Measurements from ENCODE around the gene AMY2B. TPM values are rescaled to one million over a fixed set of nuclear protein-coding genes. Genes with fewer than 3 reads are reported as not detected.

AMY2B gene
- total and polyA plus RNA-seq, 2 of the 8 experiments (the other 6 are each of a cell fraction or from before 2014, with no cell fraction given) = 2.0 to 2.1 TPM

- H3K79me2 ChIP-seq (ENCODE audit: control insufficient read depth in 1 of 2, insufficient read depth in 2 of 2, low read length in 2 of 2) = peaks cover 0 to 22% of the 10 kb centered on the region in 2 experiments; a peak in 2 of 4 replicates
Measured at GRCh38 chr1:103523346-103523745, 48.0 kb upstream of the AMY2B start.

More at GRCh38 chr1:103523346-103523745, 48.0 kb upstream of the AMY2B start:
- Histone ChIP-seq H4K5ac (ENCODE audit: insufficient read length, low read depth, low read length) (no peak overlapping the region), H3K23ac (ENCODE audit: insufficient read length) (no peak overlapping the region), H4K8ac (ENCODE audit: extremely low read depth, insufficient read depth, low read length) (no peak overlapping the region), H3K9me3 (ENCODE audit: insufficient read depth in 2 of 2, low read depth in 1 of 2, low read length in 1 of 2) (no peaks in the 10 kb centered on the region; a peak in 1 of 4 replicates), H4K91ac (replicated peaks; ENCODE audit: insufficient read length, low read length) (no peak overlapping the region), H3K27ac (ENCODE audit: low read depth, low read length) (no peak overlapping the region), H2BK5ac (ENCODE audit: low read depth, low read length) (no peak overlapping the region), H2BK20ac (ENCODE audit: low read length) (no peak overlapping the region), H2AFZ (ENCODE audit: low read length) (no peak overlapping the region), H3K4me3 (ENCODE audit: extremely low read depth in 1 of 4, insufficient read depth in 2 of 4, low read depth in 3 of 4, low read length in 4 of 4) (no peak overlapping the region), H3K14ac (ENCODE audit: insufficient read length) (no peak overlapping the region), H3K4ac (replicated peaks; ENCODE audit: insufficient read length, low read depth, low read length) (no peak overlapping the region), H3K36me3 (ENCODE audit: control insufficient read depth in 2 of 4, insufficient read depth in 4 of 4, low read length in 3 of 4) (no peaks in the 10 kb centered on the region; a peak in 1 of 8 replicates), H3K79me1 (ENCODE audit: low read depth, low read length) (no peaks in the 10 kb centered on the region), H2BK15ac (ENCODE audit: low read length) (no peak overlapping the region), H2BK12ac (ENCODE audit: low read depth, low read length) (no peak overlapping the region), H3K23me2 (ENCODE audit: low read depth, low read length) (peaks cover 3% of the 10 kb centered on the region; the same call in 1 of the 2 replicates), H3K27me3 (replicated peaks in 1 of 4; ENCODE audit: control insufficient read depth in 3 of 4, extremely low read depth in 1 of 4, insufficient read depth in 3 of 4, low read length in 3 of 4) (no peaks in the 10 kb centered on the region), H3K9ac (replicated peaks in 1 of 4; ENCODE audit: extremely low read depth in 1 of 4, low read depth in 3 of 4, low read length in 3 of 4) (no peak overlapping the region), H3K4me1 (replicated peaks in 1 of 4; ENCODE audit: control insufficient read depth in 3 of 4, insufficient read depth in 4 of 4, low read length in 3 of 4) (peaks cover 0 to 2% (median 0%) of the 10 kb centered on the region in 4 experiments; a peak in 1 of 7 replicates), H2BK120ac (replicated peaks; ENCODE audit: low read depth, low read length) (no peak overlapping the region), H2AK5ac (ENCODE audit: low read depth, low read length) (no peak overlapping the region), H3K18ac (ENCODE audit: extremely low read depth, low read length) (no peak overlapping the region), H3K56ac (replicated peaks; ENCODE audit: insufficient read length, low read depth, low read length) (no peak overlapping the region), H3K4me2 (ENCODE audit: insufficient read depth in 1 of 2, low read depth in 2 of 2, low read length in 2 of 2) (no peak overlapping the region), H4K20me1 (replicated peaks in 1 of 2; ENCODE audit: control insufficient read depth in 1 of 2, insufficient read depth in 2 of 2, low read length in 2 of 2) (peaks cover 0 to 2% of the 10 kb centered on the region in 2 experiments)
- FAIRE-seq (no peak), DNase-seq (ENCODE audit: low read depth in 1 of 2, low spot score in 2 of 2) (no peak)
- POLR2A ChIA-PET (ENCODE audit: partially characterized antibody) = no interaction called here
- CTCF ChIA-PET (ENCODE audit: partially characterized antibody) = interaction anchor here (0.8 to 4.4 kb wide), 2 partner anchors 8 to 46 kb away, joined by 3 to 26 read pairs; no protein-coding TSS in a partner anchor
- WGBS, 2 experiments (ENCODE audit: extremely low coverage in 1 of 2, insufficient coverage in 1 of 2, insufficient read length in 1 of 2, insufficient replicate concordance in 2 of 2, low coverage in 1 of 2, low lambda C conversion rate in 2 of 2, missing lambda C conversion rate in 1 of 2) = 89% methylated on average over 3 of the region's 3 CpGs; no CpG with 5 or more reads in 1 of the 2 experiments
